Trophoblast cell (in vitro differentiated cells and primary cell): ENCODE results near the gene BPIFB2.

Experiments used
- DNase-seq, 2 donors: peaks; one replicate each; pipeline ENCODE4 v3.0.0-alpha.2; 2016
- H2AFZ ChIP-seq: 2 replicates; pipeline ENCODE4 v1.6.1; 2013; ENCODE audit warnings: low read length, moderate library complexity, mild to moderate bottlenecking; ENCODE audit not compliant: insufficient read depth, poor library complexity
- H2AK5ac ChIP-seq: 2 replicates; pipeline ENCODE4 v1.6.1; 2013; ENCODE audit warnings: mild to moderate bottlenecking, low read length
- H2BK120ac ChIP-seq: 2 replicates; pipeline ENCODE4 v1.6.1; 2013; ENCODE audit warnings: low read length, mild to moderate bottlenecking, moderate library complexity; ENCODE audit not compliant: insufficient read depth, poor library complexity
- H2BK12ac ChIP-seq: 2 replicates; pipeline ENCODE4 v1.6.1; 2013; ENCODE audit warnings: mild to moderate bottlenecking, low read length, moderate library complexity
- H2BK5ac ChIP-seq: 2 replicates; pipeline ENCODE4 v1.6.1; 2013; ENCODE audit warnings: low read length, low read depth, moderate library complexity, mild to moderate bottlenecking; ENCODE audit not compliant: poor library complexity
- H3K14ac ChIP-seq: 2 replicates; pipeline ENCODE4 v1.6.1; 2013; ENCODE audit warnings: mild to moderate bottlenecking, low read length
- H3K18ac ChIP-seq: 2 replicates; pipeline ENCODE4 v1.6.1; 2013; ENCODE audit warnings: mild to moderate bottlenecking, low read length
- H3K23ac ChIP-seq: 2 replicates; pipeline ENCODE4 v1.6.1; 2013; ENCODE audit warnings: low read length
- H3K27ac ChIP-seq: 2 replicates; pipeline ENCODE4 v1.5.1; 2013; ENCODE audit warnings: low read depth, mild to moderate bottlenecking, inconsistent platforms, low read length, moderate library complexity
- H3K27me3 ChIP-seq: 2 replicates; pipeline ENCODE4 v1.6.1; 2013; ENCODE audit warnings: inconsistent platforms, mild to moderate bottlenecking, low read length, moderate library complexity; ENCODE audit not compliant: insufficient read depth
- H3K36me3 ChIP-seq, 2 experiments: 1 replicate in 1 of 2; 2 replicates in 1 of 2; pipeline ENCODE4 v1.6.1; 2013; ENCODE audit warnings: low read length in 2 of 2, mild to moderate bottlenecking in 2 of 2, moderate library complexity in 1 of 2; ENCODE audit not compliant: insufficient read depth in 2 of 2, control insufficient read depth in 1 of 2
- H3K4ac ChIP-seq: 2 replicates; pipeline ENCODE4 v1.6.1; 2013; ENCODE audit warnings: low read depth, mild to moderate bottlenecking, low read length, moderate library complexity
- H3K4me1 ChIP-seq, 2 experiments: 1 replicate in 1 of 2; 2 replicates in 1 of 2; pipeline ENCODE4 v1.6.1; 2013; ENCODE audit warnings: low read length in 2 of 2, mild to moderate bottlenecking in 2 of 2, moderate library complexity in 1 of 2; ENCODE audit not compliant: insufficient read depth in 2 of 2, control insufficient read depth in 1 of 2
- H3K4me2 ChIP-seq: 2 replicates; pipeline ENCODE4 v1.6.1; 2013; ENCODE audit warnings: inconsistent platforms, mild to moderate bottlenecking, low read length, moderate library complexity
- H3K4me3 ChIP-seq: 2 replicates; pipeline ENCODE4 v1.5.1; 2013; ENCODE audit warnings: mild to moderate bottlenecking, low read depth, low read length, inconsistent platforms
- H3K79me1 ChIP-seq: one replicate; pipeline ENCODE4 v1.6.1; 2013; ENCODE audit warnings: low read length
- H3K79me2 ChIP-seq: 2 replicates; pipeline ENCODE4 v1.6.1; 2013; ENCODE audit warnings: low read length, mild to moderate bottlenecking; ENCODE audit not compliant: control insufficient read depth, insufficient read depth, poor library complexity
- H3K9ac ChIP-seq: 2 replicates; pipeline ENCODE4 v1.6.1; 2013; ENCODE audit warnings: mild to moderate bottlenecking, low read length
- H3K9me3 ChIP-seq: 2 replicates; pipeline ENCODE4 v1.6.1; 2013; ENCODE audit warnings: low read depth, mild to moderate bottlenecking, control low read depth, inconsistent platforms, low read length; ENCODE audit not compliant: insufficient read depth
- H4K12ac ChIP-seq: 2 replicates; pipeline ENCODE4 v1.6.1; 2013; ENCODE audit warnings: low read depth, mild to moderate bottlenecking, low read length, moderate library complexity
- H4K8ac ChIP-seq: 2 replicates; pipeline ENCODE4 v1.6.1; 2013; ENCODE audit warnings: low read depth, mild to moderate bottlenecking, low read length, moderate library complexity
- H4K91ac ChIP-seq: one replicate; pipeline ENCODE4 v1.6.1; 2013; ENCODE audit warnings: low read depth, mild to moderate bottlenecking, low read length, moderate library complexity
- WGBS: extraction: QIAGEN DNeasy Blood & Tissue Kit; methylation state at CpG from one replicate; pipeline ENCODE4 v1.1.7; 2013; ENCODE audit warnings: missing lambda C conversion rate; ENCODE audit not compliant: insufficient read length, insufficient coverage; ENCODE audit errors: extremely low coverage; 5-methylcytosine and 5-hydroxymethylcytosine counted together

BPIFB2 gene

GRCh38 chr20:33032555-33032954 lies 25.1 kb downstream of the BPIFB2 start:
- Histone ChIP-seq H3K4me2 (no peak overlapping the region), H3K4me3 (no peak overlapping the region), H2BK120ac (no peak overlapping the region), H3K14ac (no peak overlapping the region), H4K91ac (no peak overlapping the region), H2AK5ac (no peak overlapping the region), H3K79me1 (no peaks in the 10 kb centered on the region), H3K36me3 (no peaks in the 10 kb centered on the region), H3K79me2 (no peaks in the 10 kb centered on the region), H3K9me3 (no peaks in the 10 kb centered on the region), H3K4me1 (no peaks in the 10 kb centered on the region), H3K4ac (no peak overlapping the region), H4K12ac (no peak overlapping the region), H3K9ac (no peak overlapping the region), H3K27ac (no peak overlapping the region), H2BK5ac (no peak overlapping the region), H3K27me3 (no peaks in the 10 kb centered on the region), H2BK12ac (no peak overlapping the region), H4K8ac (no peak overlapping the region), H2AFZ (no peak overlapping the region), H3K18ac (no peak overlapping the region), H3K23ac (no peak overlapping the region)
- WGBS, result no CpG with 5 or more reads among the region's 6 CpGs
- no peak for DNase-seq

GRCh38 chr20:33033381-33033780 lies 25.9 kb downstream of the BPIFB2 start:
- WGBS, result no CpG with 5 or more reads among the region's 5 CpGs
- Histone ChIP-seq H3K18ac (no peak overlapping the region), H3K79me1 (no peaks in the 10 kb centered on the region)

GRCh38 chr20:33034115-33034514 lies 26.6 kb downstream of the BPIFB2 start:
- Histone ChIP-seq H2AK5ac (no peak overlapping the region), H3K9ac (no peak overlapping the region), H3K4ac (no peak overlapping the region), H3K36me3 (no peaks in the 10 kb centered on the region), H3K27ac (no peak overlapping the region), H2BK5ac (no peak overlapping the region), H3K4me2 (no peak overlapping the region), H3K4me1 (no peaks in the 10 kb centered on the region), H2BK120ac (no peak overlapping the region), H2BK12ac (no peak overlapping the region), H4K8ac (no peak overlapping the region), H4K91ac (no peak overlapping the region), H3K79me2 (no peaks in the 10 kb centered on the region), H2AFZ (no peak overlapping the region), H3K79me1 (no peaks in the 10 kb centered on the region), H4K12ac (no peak overlapping the region), H3K4me3 (no peak overlapping the region), H3K14ac (no peak overlapping the region), H3K18ac (no peak overlapping the region), H3K23ac (no peak overlapping the region), H3K9me3 (no peaks in the 10 kb centered on the region), H3K27me3 (no peaks in the 10 kb centered on the region)
- no peak for DNase-seq
- no CpG with 5 or more reads among the region's 5 CpGs for WGBS

More at GRCh38 chr20:33033381-33033780, 25.9 kb downstream of the BPIFB2 start:
- Histone ChIP-seq H2AK5ac (no peak overlapping the region), H3K4ac (no peak overlapping the region), H2AFZ (no peak overlapping the region), H3K36me3 (no peaks in the 10 kb centered on the region), H3K4me3 (no peak overlapping the region), H3K23ac (no peak overlapping the region), H4K91ac (no peak overlapping the region), H4K12ac (no peak overlapping the region), H3K79me2 (no peaks in the 10 kb centered on the region), H3K27ac (no peak overlapping the region), H3K14ac (no peak overlapping the region), H2BK120ac (no peak overlapping the region), H3K9me3 (no peaks in the 10 kb centered on the region), H2BK5ac (no peak overlapping the region), H3K4me1 (no peaks in the 10 kb centered on the region), H2BK12ac (no peak overlapping the region), H3K9ac (no peak overlapping the region), H3K27me3 (no peaks in the 10 kb centered on the region), H4K8ac (no peak overlapping the region), H3K4me2 (no peak overlapping the region)
- DNase-seq, result no peak

DNA sequence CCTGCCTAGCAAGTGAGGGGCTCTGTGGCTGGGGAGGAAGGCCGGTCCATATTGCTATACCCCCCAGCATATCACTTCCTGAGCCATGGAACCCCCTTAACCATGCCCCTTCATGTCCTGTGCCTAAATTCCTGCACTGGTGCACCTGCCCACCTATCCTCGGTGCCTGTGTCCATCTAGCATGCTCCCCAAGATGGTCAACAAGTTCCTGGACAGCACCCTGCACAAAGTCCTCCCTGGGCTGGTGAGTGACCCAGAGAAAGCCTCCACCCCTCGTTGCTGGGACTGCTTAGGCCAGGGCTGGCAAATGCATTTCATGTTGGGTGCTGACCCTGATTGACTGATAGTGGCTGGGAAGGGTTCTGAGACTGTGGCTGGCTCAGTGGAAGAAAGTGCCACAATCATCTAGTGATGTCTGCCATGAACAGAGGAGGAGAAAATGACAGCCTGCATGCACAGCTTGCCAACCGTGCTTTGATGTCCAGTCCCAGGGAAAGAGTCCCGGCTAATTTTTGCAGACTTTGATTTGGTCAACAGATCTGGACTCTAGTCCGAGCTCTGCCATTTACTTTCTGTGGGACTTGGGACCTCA lies 27.5 kb downstream of the BPIFB2 start:
- Histone ChIP-seq H3K23ac (no peak overlapping the region), H2AFZ (no peak overlapping the region), H3K4me1 (no peaks in the 10 kb centered on the region), H3K9me3 (no peaks in the 10 kb centered on the region), H3K79me2 (no peaks in the 10 kb centered on the region), H2BK120ac (no peak overlapping the region), H3K18ac (no peak overlapping the region), H2AK5ac (no peak overlapping the region), H3K4me3 (no peak overlapping the region), H3K36me3 (no peaks in the 10 kb centered on the region), H3K4ac (no peak overlapping the region), H3K27ac (no peak overlapping the region), H4K12ac (no peak overlapping the region), H3K79me1 (no peaks in the 10 kb centered on the region), H3K14ac (no peak overlapping the region), H3K9ac (no peak overlapping the region), H2BK5ac (no peak overlapping the region), H2BK12ac (no peak overlapping the region), H4K8ac (no peak overlapping the region), H3K4me2 (no peak overlapping the region), H4K91ac (no peak overlapping the region), H3K27me3 (no peaks in the 10 kb centered on the region)
- WGBS, result no CpG with 5 or more reads among the region's 6 CpGs
- DNase-seq, result no peak
